Uterus (tissue), 2 donors: Measurements from ENCODE around the gene FUBP1.

ENCODE experiments used
- CTCF ChIP-seq, 4 experiments: fragments of 200-600 bp in 2 of 4; fragments of 450-650 bp in 2 of 4; sonication (generic) in 2 of 4; IDR thresholded peaks; one replicate each; pipeline ENCODE4 v1.5.1; 2016 to 2019; ENCODE audit warnings: antibody characterized with exemption in 4 of 4, mild to moderate bottlenecking in 2 of 4, moderate library complexity in 1 of 4
- POLR2A ChIP-seq, 2 donors: fragments of 450-650 bp; IDR thresholded peaks; one replicate each; pipeline ENCODE4 v1.6.1; 2016; ENCODE audit warnings: antibody characterized with exemption in 2 of 2, mild to moderate bottlenecking in 1 of 2, moderate library complexity in 1 of 2

GRCh38 chr1:77927414-77927813, 51.5 kb downstream of the FUBP1 start:
- no peak for TF ChIP-seq CTCF (IDR thresholded peaks at IDR 0.05)
- TF ChIP-seq POLR2A (IDR thresholded peaks at IDR 0.05): no peak
